Ascending aorta (tissue), 2 donors: Measurements from ENCODE around the gene TMEM54. TPM values are rescaled to one million over a fixed set of nuclear protein-coding genes. Genes with fewer than 3 reads are reported as not detected.

Experiments
- DNase-seq, 2 donors: peaks; one replicate each; pipeline ENCODE4 v3.0.0-alpha.2; 2019; ENCODE audit warnings: low spot score in 2 of 2
- H3K27ac ChIP-seq, 2 donors: fragments of 200-600 bp; sonication (generic); one replicate each; pipeline ENCODE4 v1.5.1; 2016 to 2017; ENCODE audit warnings: mild to moderate bottlenecking in 1 of 2
- H3K27me3 ChIP-seq: fragments of 200-600 bp; sonication (generic); one replicate; pipeline ENCODE4 v1.5.1; 2017
- H3K36me3 ChIP-seq, 2 donors: fragments of 200-600 bp; sonication (generic); one replicate each; pipeline ENCODE4 v1.5.1; 2016
- H3K4me1 ChIP-seq, 2 donors: fragments of 200-600 bp; sonication (generic); one replicate each; pipeline ENCODE4 v1.5.1; 2016 to 2017; ENCODE audit warnings: mild to moderate bottlenecking in 1 of 2
- H3K4me3 ChIP-seq, 2 donors: fragments of 200-600 bp; sonication (generic); one replicate each; pipeline ENCODE4 v1.5.1; 2016 to 2017; ENCODE audit warnings: mild to moderate bottlenecking in 1 of 2
- H3K9me3 ChIP-seq, 2 donors: fragments of 200-600 bp; sonication (generic); one replicate each; pipeline ENCODE4 v1.5.1; 2016
- CTCF ChIP-seq, 3 experiments: fragments of 200-600 bp in 2 of 3; fragments of 450-650 bp in 1 of 3; sonication (generic) in 2 of 3; IDR thresholded peaks; one replicate each; pipeline ENCODE4 v1.5.1; 2016 to 2019; ENCODE audit warnings: antibody characterized with exemption in 3 of 3, mild to moderate bottlenecking in 1 of 3, moderate library complexity in 1 of 3
- intact Hi-C: fragments of 100-400 bp; cut with DNase I; formaldehyde crosslinking; loops from one replicate; pipeline ENCODE4 v1.15.1; 2023
- total RNA-seq: library from RNA; depleted of rRNA; stranded (reverse); fragments of >200 nt; gene quantifications from one replicate; pipeline ENCODE4 v1.1.0, GENCODE V29; 2016

The TMEM54 gene
- total RNA-seq, 1 donor from 2014 or later, result 60.9 TPM

GRCh38 chr1:32926562-32926961 lies 25.4 kb upstream of the TMEM54 start:
- no peaks in the 10 kb centered on the region for H3K4me1 ChIP-seq
- no peak overlapping the region for H3K27ac ChIP-seq
- H3K36me3 ChIP-seq, result no peaks in the 10 kb centered on the region
- TF ChIP-seq CTCF (IDR thresholded peaks at IDR 0.05), result no peak
- no peak overlapping the region for H3K4me3 ChIP-seq
- DNase-seq, result no peak
- H3K9me3 ChIP-seq, result no peaks in the 10 kb centered on the region
- H3K27me3 ChIP-seq, result no peaks in the 10 kb centered on the region
- intact Hi-C loops, result no loop called here

- no peak for TF ChIP-seq CTCF (IDR thresholded peaks at IDR 0.05)
- DNase-seq, result no peak
- intact Hi-C loops, result no loop called here
These were observed 24.4 kb upstream of the TMEM54 start for GRCh38 chr1:32925403-32926162.

GRCh38 chr1:32924881-32925344 lies 23.7 kb upstream of the TMEM54 start:
- no peak for TF ChIP-seq CTCF (IDR thresholded peaks at IDR 0.05)
- Histone ChIP-seq H3K4me1 (peaks cover 0 to 4% of the 10 kb centered on the region in 2 donors), H3K36me3 (no peaks in the 10 kb centered on the region), H3K9me3 (no peaks in the 10 kb centered on the region), H3K27ac (no peak overlapping the region), H3K27me3 (no peaks in the 10 kb centered on the region), H3K4me3 (no peak overlapping the region)
- intact Hi-C loops, result no loop called here
- no peak for DNase-seq

More at GRCh38 chr1:32925403-32926162, 24.4 kb upstream of the TMEM54 start:
- no peaks in the 10 kb centered on the region for H3K36me3 ChIP-seq
- no peaks in the 10 kb centered on the region for H3K27me3 ChIP-seq
- H3K27ac ChIP-seq, result no peak overlapping the region
- H3K4me3 ChIP-seq, result peak overlapping the region in 1 of 2 donors; percentile 9
- H3K4me1 ChIP-seq, result peaks cover 0 to 4% of the 10 kb centered on the region in 2 donors
- no peaks in the 10 kb centered on the region for H3K9me3 ChIP-seq

- DNase-seq, result peak in 1 of 2 donors; percentile 82
- Histone ChIP-seq H3K27me3 (no peaks in the 10 kb centered on the region), H3K4me1 (peaks cover 0 to 4% of the 10 kb centered on the region in 2 donors), H3K27ac (no peak overlapping the region), H3K4me3 (no peak overlapping the region), H3K9me3 (no peaks in the 10 kb centered on the region), H3K36me3 (no peaks in the 10 kb centered on the region)
- TF ChIP-seq CTCF (IDR thresholded peaks at IDR 0.05), result no peak
- intact Hi-C loops, result no loop called here
These were observed 19.6 kb upstream of the TMEM54 start for GRCh38 chr1:32920833-32921232.

GRCh38 chr1:32919811-32920733 lies 18.9 kb upstream of the TMEM54 start:
- H3K4me1 ChIP-seq, result peaks cover 0 to 4% of the 10 kb centered on the region in 2 donors
- no peaks in the 10 kb centered on the region for H3K27me3 ChIP-seq
- H3K27ac ChIP-seq, result no peak overlapping the region
- no peak for DNase-seq
- H3K9me3 ChIP-seq, result no peaks in the 10 kb centered on the region
- no peaks in the 10 kb centered on the region for H3K36me3 ChIP-seq
- no peak overlapping the region for H3K4me3 ChIP-seq
- no peak for TF ChIP-seq CTCF (IDR thresholded peaks at IDR 0.05)
- intact Hi-C loops, result no loop called here
